CD4-positive, CD25-positive, alpha-beta regulatory T cell (primary cell): ENCODE measurements around the gene ARHGEF39. TPM values are rescaled to one million over a fixed set of nuclear protein-coding genes. Genes with fewer than 3 reads are reported as not detected.

Source experiments
- ATAC-seq, 2 donors: fragments of 150-1000 bp; cut with Tn5 transposase; one replicate each; pipeline ENCODE4 v1.10.0; 2021; ENCODE audit warnings: low read depth in 2 of 2, moderate number of reproducible peaks in 2 of 2, moderate library complexity in 1 of 2
- DNase-seq, 3 donors: peaks; one replicate each; pipeline versions ENCODE4 v3.0.0 to v3.0.0-alpha.2; 2012 to 2022; ENCODE audit warnings: mixed read lengths in 1 of 3
- H3K27ac ChIP-seq: one replicate; pipeline ENCODE4 v1.7.0; 2013; ENCODE audit warnings: mild to moderate bottlenecking, low read length; ENCODE audit not compliant: insufficient read depth, poor library complexity, severe bottlenecking
- H3K27me3 ChIP-seq: one replicate; pipeline ENCODE4 v1.7.0; 2013; ENCODE audit warnings: low read length; ENCODE audit not compliant: control insufficient read depth, insufficient read depth
- H3K36me3 ChIP-seq: one replicate; pipeline ENCODE4 v1.7.0; 2013; ENCODE audit warnings: mild to moderate bottlenecking, low read length, moderate library complexity; ENCODE audit not compliant: control insufficient read depth, insufficient read depth
- H3K4me1 ChIP-seq: 2 replicates; pipeline ENCODE4 v1.7.0; 2013; ENCODE audit warnings: mild to moderate bottlenecking, low read length; ENCODE audit not compliant: insufficient read depth, control insufficient read depth, poor library complexity, severe bottlenecking
- H3K4me3 ChIP-seq: one replicate; pipeline ENCODE4 v1.7.0; 2013; ENCODE audit warnings: low read depth, mild to moderate bottlenecking, low read length, moderate library complexity
- H3K9me3 ChIP-seq, 2 experiments: 1 replicate in 1 of 2; 2 replicates in 1 of 2; pipeline ENCODE4 v1.7.0; 2013; ENCODE audit warnings: low read length in 2 of 2, mild to moderate bottlenecking in 1 of 2, moderate library complexity in 1 of 2; ENCODE audit not compliant: control insufficient read depth in 2 of 2
- H3K27ac Mint-ChIP-seq, 3 donors: one replicate each; pipeline ENCODE4 v1.8.0; 2020 to 2022; ENCODE audit warnings: mild to moderate bottlenecking in 3 of 3, mixed read lengths in 3 of 3, moderate library complexity in 2 of 3
- H3K27me3 Mint-ChIP-seq: one replicate; pipeline ENCODE4 v1.8.0; 2022; ENCODE audit warnings: mild to moderate bottlenecking, mixed read lengths
- H3K36me3 Mint-ChIP-seq: one replicate; pipeline ENCODE4 v1.8.0; 2020; ENCODE audit warnings: mixed read lengths
- H3K4me1 Mint-ChIP-seq, 4 donors: one replicate each; pipeline ENCODE4 v1.8.0; 2020 to 2022; ENCODE audit warnings: mixed read lengths in 4 of 4, mild to moderate bottlenecking in 1 of 4
- H3K4me3 Mint-ChIP-seq, 4 donors: one replicate each; pipeline ENCODE4 v1.8.0; 2020 to 2022; ENCODE audit warnings: mild to moderate bottlenecking in 4 of 4, mixed read lengths in 4 of 4, moderate library complexity in 3 of 4
- H3K9me3 Mint-ChIP-seq, 7 donors: one replicate each; pipeline ENCODE4 v1.8.0; 2020 to 2022; ENCODE audit warnings: mixed read lengths in 7 of 7, mild to moderate bottlenecking in 3 of 7, moderate library complexity in 2 of 7
- polyA plus RNA-seq, 4 donors: library from polyadenylated mRNA; unstranded; fragments of 300-500 nt; fragmentation: Illumina TruSeq; gene quantifications; one replicate each; pipeline ENCODE4 v1.2.3, GENCODE V29; 2021
- total RNA-seq: library from RNA; stranded (reverse); gene quantifications from one replicate; pipeline ENCODE4 v1.2.3, GENCODE V29; 2022

ARHGEF39 gene
- total and polyA plus RNA-seq, 5 donors from 2014 or later = 0.36 to 0.84 (median 0.44) TPM

- H3K4me3 ChIP-seq = no peak overlapping the region
- no peaks in the 10 kb centered on the region for H3K9me3 ChIP-seq
- no peaks in the 10 kb centered on the region for H3K27me3 ChIP-seq
- DNase-seq (no peak), ATAC-seq (no peak)
- Mint-ChIP-seq H3K9me3 (no peaks in the 10 kb centered on the region), H3K27ac (no peak overlapping the region), H3K36me3 (no peaks in the 10 kb centered on the region), H3K4me3 (no peak overlapping the region), H3K27me3 (no peaks in the 10 kb centered on the region), H3K4me1 (peaks cover 0 to 13% (median 6%) of the 10 kb centered on the region in 4 donors)
- no peak overlapping the region for H3K27ac ChIP-seq
- H3K4me1 ChIP-seq = peaks cover 6% of the 10 kb centered on the region
- H3K36me3 ChIP-seq = no peaks in the 10 kb centered on the region
Measured at GRCh38 chr9:35685506-35685905, 20.5 kb upstream of the ARHGEF39 start.

- Mint-ChIP-seq H3K27me3 (no peaks in the 10 kb centered on the region), H3K27ac (no peak overlapping the region), H3K36me3 (no peaks in the 10 kb centered on the region), H3K4me3 (no peak overlapping the region), H3K4me1 (peaks cover 0 to 13% (median 6%) of the 10 kb centered on the region in 4 donors), H3K9me3 (no peaks in the 10 kb centered on the region)
- Histone ChIP-seq H3K36me3 (no peaks in the 10 kb centered on the region), H3K9me3 (no peaks in the 10 kb centered on the region), H3K4me1 (peaks cover 2% of the 10 kb centered on the region), H3K27ac (no peak overlapping the region), H3K4me3 (no peak overlapping the region), H3K27me3 (no peaks in the 10 kb centered on the region)
- DNase-seq (no peak), ATAC-seq (no peak)
Measured at GRCh38 chr9:35684921-35685320, 19.9 kb upstream of the ARHGEF39 start.

GRCh38 chr9:35683323-35683722 lies 18.3 kb upstream of the ARHGEF39 start:
- no peak for DNase-seq
- Mint-ChIP-seq H3K4me3 (no peak overlapping the region), H3K4me1 (peaks cover 0 to 5% (median under 1%) of the 10 kb centered on the region in 4 donors), H3K27me3 (no peaks in the 10 kb centered on the region), H3K36me3 (no peaks in the 10 kb centered on the region), H3K27ac (peak overlapping the region in 1 of 3 donors; percentile 25), H3K9me3 (no peaks in the 10 kb centered on the region)
- ATAC-seq = no peak
- Histone ChIP-seq H3K4me1 (no peaks in the 10 kb centered on the region), H3K4me3 (no peak overlapping the region), H3K36me3 (no peaks in the 10 kb centered on the region), H3K9me3 (no peaks in the 10 kb centered on the region), H3K27me3 (no peaks in the 10 kb centered on the region), H3K27ac (no peak overlapping the region)

GRCh38 chr9:35682520-35683315 lies 17.7 kb upstream of the ARHGEF39 start:
- ATAC-seq (no peak), DNase-seq (no peak)
- peak overlapping the region in 1 of 4 donors; percentile 70 for H3K4me3 Mint-ChIP-seq
- no peak overlapping the region for H3K27ac ChIP-seq
- H3K9me3 ChIP-seq = no peaks in the 10 kb centered on the region
- H3K4me1 Mint-ChIP-seq = peaks cover 0 to 3% (median under 1%) of the 10 kb centered on the region in 4 donors
- no peaks in the 10 kb centered on the region for H3K36me3 ChIP-seq
- H3K36me3 Mint-ChIP-seq = no peaks in the 10 kb centered on the region
- H3K4me3 ChIP-seq = no peak overlapping the region
- no peaks in the 10 kb centered on the region for H3K27me3 ChIP-seq
- H3K9me3 Mint-ChIP-seq = no peaks in the 10 kb centered on the region
- peak overlapping the region in 2 of 3 donors; percentile 25 to 82 for H3K27ac Mint-ChIP-seq
- no peaks in the 10 kb centered on the region for H3K4me1 ChIP-seq
- no peaks in the 10 kb centered on the region for H3K27me3 Mint-ChIP-seq

- Mint-ChIP-seq H3K4me1 (peaks cover 0 to 2% (median 0%) of the 10 kb centered on the region in 4 donors), H3K4me3 (no peak overlapping the region), H3K36me3 (no peaks in the 10 kb centered on the region), H3K27ac (no peak overlapping the region), H3K27me3 (peaks cover 6% of the 10 kb centered on the region), H3K9me3 (no peaks in the 10 kb centered on the region)
- no peaks in the 10 kb centered on the region for H3K36me3 ChIP-seq
- no peaks in the 10 kb centered on the region for H3K9me3 ChIP-seq
- no peak overlapping the region for H3K4me3 ChIP-seq
- no peak for DNase-seq
- no peak for ATAC-seq
- no peaks in the 10 kb centered on the region for H3K27me3 ChIP-seq
- H3K4me1 ChIP-seq = no peaks in the 10 kb centered on the region
- H3K27ac ChIP-seq = no peak overlapping the region
Measured at GRCh38 chr9:35682051-35682450, 17.1 kb upstream of the ARHGEF39 start.

GRCh38 chr9:35681341-35682002 lies 16.5 kb upstream of the ARHGEF39 start:
- no peak overlapping the region for H3K4me3 ChIP-seq
- peaks cover 12% of the 10 kb centered on the region for H3K27me3 Mint-ChIP-seq
- no peaks in the 10 kb centered on the region for H3K9me3 Mint-ChIP-seq
- H3K4me1 ChIP-seq = no peaks in the 10 kb centered on the region
- peaks cover 0 to 2% (median under 1%) of the 10 kb centered on the region in 4 donors for H3K4me1 Mint-ChIP-seq
- H3K36me3 Mint-ChIP-seq = no peaks in the 10 kb centered on the region
- no peaks in the 10 kb centered on the region for H3K36me3 ChIP-seq
- H3K4me3 Mint-ChIP-seq = no peak overlapping the region
- H3K27me3 ChIP-seq = no peaks in the 10 kb centered on the region
- DNase-seq (no peak), ATAC-seq (no peak)
- peak overlapping the region in 1 of 3 donors; percentile 74 for H3K27ac Mint-ChIP-seq
- no peaks in the 10 kb centered on the region for H3K9me3 ChIP-seq
- H3K27ac ChIP-seq = no peak overlapping the region

GRCh38 chr9:35680331-35681105 lies 15.5 kb upstream of the ARHGEF39 start:
- no peak for DNase-seq
- peaks cover 0 to 1% (median 0%) of the 10 kb centered on the region in 7 donors for H3K9me3 Mint-ChIP-seq
- H3K27me3 ChIP-seq = no peaks in the 10 kb centered on the region
- H3K36me3 Mint-ChIP-seq = no peaks in the 10 kb centered on the region
- no peak overlapping the region for H3K4me3 ChIP-seq
- no peak for ATAC-seq
- peaks cover 16% of the 10 kb centered on the region for H3K27me3 Mint-ChIP-seq
- H3K27ac Mint-ChIP-seq = peak overlapping the region in 1 of 3 donors; percentile 43
- no peak overlapping the region for H3K4me3 Mint-ChIP-seq
- no peaks in the 10 kb centered on the region for H3K36me3 ChIP-seq
- H3K4me1 ChIP-seq = peaks cover 8% of the 10 kb centered on the region
- peaks cover 0 to 7% (median 2%) of the 10 kb centered on the region in 4 donors for H3K4me1 Mint-ChIP-seq
- no peaks in the 10 kb centered on the region for H3K9me3 ChIP-seq
- H3K27ac ChIP-seq = no peak overlapping the region
